T-cell (primary cell): ENCODE results near the gene ZNF329. TPM values are rescaled to one million over a fixed set of nuclear protein-coding genes. Genes with fewer than 3 reads are reported as not detected.
A peak's percentile ranks its signal among the peaks of the same experiment; 100 is the strongest.

Experiments
- ATAC-seq, 4 experiments: fragments of 200-7000 bp in 3 of 4; fragments of 150-1000 bp in 1 of 4; cut with Tn5 transposase; replicated peaks in 1 of 4; 1 replicate in 3 of 4; 2 replicates in 1 of 4; pipeline ENCODE4 v1.10.0; 2021; ENCODE audit warnings: moderate library complexity in 3 of 4, mild to moderate bottlenecking in 2 of 4, moderate number of reproducible peaks in 1 of 4
- CTCF ChIA-PET, 2 donors: fragments of 300-600 bp; sonication (Branson Sonifier 250); formaldehyde crosslinking; loops; one replicate each; lab custom pipeline; 2022; ENCODE audit warnings: antibody characterized with exemption in 2 of 2; lab: Charles Lee
- POLR2A ChIA-PET, 2 donors: fragments of 300-600 bp; sonication (Branson Sonifier 250); formaldehyde crosslinking; loops; one replicate each; lab custom pipeline; 2022; ENCODE audit warnings: antibody characterized with exemption in 2 of 2; lab: Charles Lee
- DNase-seq, 35 experiments: peaks; one replicate each; pipeline versions ENCODE4 v3.0.0 to v3.0.0-alpha.2; 2013 to 2023
- H3K27ac ChIP-seq: one replicate; pipeline ENCODE4 v1.5.1; 2013; ENCODE audit warnings: low read length
- H3K27me3 ChIP-seq, 2 experiments: replicated peaks in 1 of 2; 1 replicate in 1 of 2; 2 replicates in 1 of 2; pipeline versions ENCODE4 v1.6.1 to v1.7.0; 2013; ENCODE audit warnings: low read length in 1 of 2, mixed read lengths in 1 of 2; ENCODE audit not compliant: control insufficient read depth in 2 of 2, insufficient read depth in 2 of 2; ENCODE audit errors: extremely low read depth in 1 of 2
- H3K36me3 ChIP-seq, 2 donors: 1 replicate in 1 of 2; 2 replicates in 1 of 2; pipeline versions ENCODE4 v1.6.1 to v1.7.0; 2013; ENCODE audit warnings: low read length in 1 of 2; ENCODE audit not compliant: control insufficient read depth in 2 of 2, insufficient read depth in 1 of 2; ENCODE audit errors: extremely low read depth in 1 of 2
- H3K4me1 ChIP-seq, 2 experiments: 1 replicate in 1 of 2; 2 replicates in 1 of 2; pipeline versions ENCODE4 v1.6.1 to v1.7.0; 2013; ENCODE audit warnings: low read length in 2 of 2, mixed read lengths in 1 of 2; ENCODE audit not compliant: insufficient read depth in 2 of 2, control insufficient read depth in 1 of 2; ENCODE audit errors: extremely low read depth in 1 of 2
- H3K4me3 ChIP-seq, 2 donors: 1 replicate in 1 of 2; 2 replicates in 1 of 2; pipeline versions ENCODE4 v1.5.1 to v1.7.0; 2013; ENCODE audit warnings: mild to moderate bottlenecking in 2 of 2, low read length in 1 of 2, moderate library complexity in 1 of 2; ENCODE audit not compliant: control insufficient read depth in 1 of 2; ENCODE audit errors: extremely low read depth in 1 of 2
- H3K9me3 ChIP-seq: 2 replicates; pipeline ENCODE4 v1.7.0; 2013
- H3K27ac Mint-ChIP-seq, 2 donors: one replicate each; pipeline ENCODE4 v1.8.0; 2020 to 2021; ENCODE audit warnings: mild to moderate bottlenecking in 2 of 2, mixed read lengths in 2 of 2
- H3K27me3 Mint-ChIP-seq, 2 donors: one replicate each; pipeline ENCODE4 v1.8.0; 2021 to 2022; ENCODE audit warnings: mixed read lengths in 2 of 2
- H3K36me3 Mint-ChIP-seq: one replicate; pipeline ENCODE4 v1.8.0; 2021; ENCODE audit warnings: mixed read lengths
- H3K4me1 Mint-ChIP-seq, 3 donors: one replicate each; pipeline ENCODE4 v1.8.0; 2020 to 2022; ENCODE audit warnings: mixed read lengths in 3 of 3, mild to moderate bottlenecking in 1 of 3
- H3K4me3 Mint-ChIP-seq, 3 donors: one replicate each; pipeline ENCODE4 v1.8.0; 2020 to 2022; ENCODE audit warnings: mild to moderate bottlenecking in 3 of 3, mixed read lengths in 3 of 3, moderate library complexity in 3 of 3
- H3K9me3 Mint-ChIP-seq, 3 donors: one replicate each; pipeline ENCODE4 v1.8.0; 2020 to 2022; ENCODE audit warnings: mixed read lengths in 3 of 3
- WGBS: methylation state at CpG from one replicate; pipeline ENCODE4 v1.1.5; 2013; ENCODE audit warnings: missing lambda C conversion rate; ENCODE audit not compliant: insufficient coverage; 5-methylcytosine and 5-hydroxymethylcytosine counted together
- total RNA-seq, 35 experiments: library from RNA in 6 of 35; stranded (reverse) in 6 of 35; fragments of 120-200 nt in 1 of 35; gene quantifications; one replicate each; pipeline versions ENCODE4 v1.2.1 to v1.2.4 and lab custom pipeline; 2013 to 2026

Gene ZNF329
- total RNA-seq, 5 donors from 2014 or later (not counting 1 experiment from before 2014, with no cell fraction given), result 11.5 to 14.9 (median 14.1) TPM

GRCh38 chr19:58129284-58129683 lies 21.3 kb downstream of the ZNF329 start:
- WGBS, result no CpG with 5 or more reads among the region's 3 CpGs
- Mint-ChIP-seq H3K9me3 (peaks cover 21 to 63% (median 52%) of the 10 kb centered on the region in 3 donors), H3K4me3 (no peak overlapping the region), H3K36me3 (peaks cover 81% of the 10 kb centered on the region), H3K27me3 (no peaks in the 10 kb centered on the region), H3K27ac (no peak overlapping the region), H3K4me1 (no peaks in the 10 kb centered on the region)
- Histone ChIP-seq H3K9me3 (peaks cover 42% of the 10 kb centered on the region), H3K4me1 (no peaks in the 10 kb centered on the region), H3K4me3 (peak overlapping the region in 1 of 2 donors; percentile 35), H3K27me3 (no peaks in the 10 kb centered on the region), H3K27ac (no peak overlapping the region), H3K36me3 (peaks cover 29 to 41% of the 10 kb centered on the region in 2 donors)
- DNase-seq (no peak), ATAC-seq (no peak)
- CTCF ChIA-PET, result no interaction called here
- POLR2A ChIA-PET, result interaction anchor here in 1 of 2 donors (0.5 to 0.6 kb wide), 2 partner anchors 24 to 35 kb away, joined by 3 read pairs; no protein-coding TSS in a partner anchor

- ChIA-PET CTCF (no interaction called here), POLR2A (no interaction called here)
Measured at GRCh38 chr19:58128041-58128685, 22.4 kb downstream of the ZNF329 start.

GRCh38 chr19:58123354-58123753 lies 27.2 kb downstream of the ZNF329 start:
- H3K4me3 Mint-ChIP-seq, result no peak overlapping the region
- Histone ChIP-seq H3K36me3 (peaks cover 3% of the 10 kb centered on the region in 2 donors), H3K9me3 (peaks cover 18% of the 10 kb centered on the region), H3K27me3 (peaks cover 0 to 4% of the 10 kb centered on the region in 2 experiments), H3K27ac (no peak overlapping the region), H3K4me1 (no peaks in the 10 kb centered on the region), H3K4me3 (peak overlapping the region in 1 of 2 donors; percentile 33)
- peaks cover 28 to 67% (median 60%) of the 10 kb centered on the region in 3 donors for H3K9me3 Mint-ChIP-seq
- WGBS, result 50% methylated on average over 2 of the region's 5 CpGs
- ATAC-seq (no peak), DNase-seq (no peak)
- no peaks in the 10 kb centered on the region for H3K4me1 Mint-ChIP-seq
- H3K27me3 Mint-ChIP-seq, result peaks cover 0 to 3% of the 10 kb centered on the region in 2 donors
- ChIA-PET POLR2A (no interaction called here), CTCF (no interaction called here)
- H3K36me3 Mint-ChIP-seq, result peaks cover 42% of the 10 kb centered on the region
- H3K27ac Mint-ChIP-seq, result no peak overlapping the region

More at GRCh38 chr19:58128041-58128685, 22.4 kb downstream of the ZNF329 start:
- WGBS, result no CpG with 5 or more reads among the region's 12 CpGs
- no peak overlapping the region for H3K4me3 Mint-ChIP-seq
- ATAC-seq (no peak), DNase-seq (no peak)
- Histone ChIP-seq H3K4me1 (no peaks in the 10 kb centered on the region), H3K27me3 (no peaks in the 10 kb centered on the region), H3K4me3 (peak overlapping the region in 1 of 2 donors; percentile 35), H3K27ac (no peak overlapping the region), H3K36me3 (peaks cover 29 to 32% of the 10 kb centered on the region in 2 donors), H3K9me3 (peaks cover 37% of the 10 kb centered on the region)
- H3K36me3 Mint-ChIP-seq, result peaks cover 72% of the 10 kb centered on the region
- H3K9me3 Mint-ChIP-seq, result peaks cover 22 to 58% (median 49%) of the 10 kb centered on the region in 3 donors
- no peak overlapping the region for H3K27ac Mint-ChIP-seq
- H3K4me1 Mint-ChIP-seq, result no peaks in the 10 kb centered on the region
- H3K27me3 Mint-ChIP-seq, result no peaks in the 10 kb centered on the region

- no peak overlapping the region for H3K27ac Mint-ChIP-seq
- no peak for DNase-seq
- ChIA-PET CTCF (no interaction called here), POLR2A (no interaction called here)
- H3K9me3 ChIP-seq, result no peaks in the 10 kb centered on the region
- peaks cover 15 to 17% of the 10 kb centered on the region in 2 donors for H3K27me3 Mint-ChIP-seq
- no peak overlapping the region for H3K27ac ChIP-seq
- no peaks in the 10 kb centered on the region for H3K4me1 Mint-ChIP-seq
- H3K36me3 ChIP-seq, result no peaks in the 10 kb centered on the region
- ATAC-seq, result no peak
- H3K36me3 Mint-ChIP-seq, result peaks cover 43% of the 10 kb centered on the region
- WGBS, result 78% methylated on average over 2 of the region's 5 CpGs
- H3K4me3 Mint-ChIP-seq, result no peak overlapping the region
- H3K4me1 ChIP-seq, result no peaks in the 10 kb centered on the region
- no peak overlapping the region for H3K4me3 ChIP-seq
- peaks cover 0 to 18% of the 10 kb centered on the region in 2 experiments for H3K27me3 ChIP-seq
- H3K9me3 Mint-ChIP-seq, result peaks cover 24 to 69% (median 66%) of the 10 kb centered on the region in 3 donors
Measured at GRCh38 chr19:58118979-58119733, 31.4 kb downstream of the ZNF329 start.

GRCh38 chr19:58117841-58118575 lies 32.6 kb downstream of the ZNF329 start:
- peaks cover 15 to 17% of the 10 kb centered on the region in 2 donors for H3K27me3 Mint-ChIP-seq

GRCh38 chr19:58108546-58108817 lies 42.1 kb downstream of the ZNF329 start:
- ChIA-PET POLR2A (no interaction called here), CTCF (no interaction called here)
- H3K36me3 Mint-ChIP-seq, result peaks cover 26% of the 10 kb centered on the region
- Histone ChIP-seq H3K36me3 (no peaks in the 10 kb centered on the region), H3K27me3 (no peaks in the 10 kb centered on the region), H3K9me3 (peaks cover 8% of the 10 kb centered on the region), H3K4me3 (peak overlapping the region in 1 of 2 donors; percentile 38), H3K4me1 (no peaks in the 10 kb centered on the region), H3K27ac (no peak overlapping the region)
- no peak overlapping the region for H3K4me3 Mint-ChIP-seq
- WGBS, result no CpG with 5 or more reads among the region's 3 CpGs
- no peak overlapping the region for H3K27ac Mint-ChIP-seq
- H3K9me3 Mint-ChIP-seq, result peaks cover 10 to 55% (median 51%) of the 10 kb centered on the region in 3 donors
- no peaks in the 10 kb centered on the region for H3K27me3 Mint-ChIP-seq
- no peaks in the 10 kb centered on the region for H3K4me1 Mint-ChIP-seq
- no peak for DNase-seq
- no peak for ATAC-seq

More at GRCh38 chr19:58117841-58118575, 32.6 kb downstream of the ZNF329 start:
- 22% methylated on average over 73 of the region's 77 CpGs for WGBS
- H3K4me3 Mint-ChIP-seq, result peak overlapping the region in 1 of 3 donors; percentile 46
- peak overlapping the region in 1 of 2 donors; percentile 32 for H3K4me3 ChIP-seq
- no peaks in the 10 kb centered on the region for H3K9me3 ChIP-seq
- H3K27ac Mint-ChIP-seq, result no peak overlapping the region
- no peaks in the 10 kb centered on the region for H3K4me1 Mint-ChIP-seq
- ChIA-PET POLR2A (no interaction called here), CTCF (no interaction called here)
- DNase-seq (no peak), ATAC-seq (no peak)
- H3K4me1 ChIP-seq, result no peaks in the 10 kb centered on the region
- peaks cover 45% of the 10 kb centered on the region for H3K36me3 Mint-ChIP-seq
- peaks cover 0 to 18% of the 10 kb centered on the region in 2 experiments for H3K27me3 ChIP-seq
- no peaks in the 10 kb centered on the region for H3K36me3 ChIP-seq
- H3K27ac ChIP-seq, result no peak overlapping the region
- peaks cover 19 to 68% (median 65%) of the 10 kb centered on the region in 3 donors for H3K9me3 Mint-ChIP-seq
